Measurements from ENCODE around the gene GRIA2.

GRCh38 chr4:157222771-157223160, 2.2 kb downstream of the GRIA2 start:
- TF ChIP-seq CTCF (IDR thresholded peaks at IDR 0.05; ENCODE audit: borderline replicate concordance, extremely low read depth, low read length, poor library complexity, severe bottlenecking) (no peak), EZH2 (IDR thresholded peaks at IDR 0.05; ENCODE audit: borderline replicate concordance, low read depth, low read length, severe bottlenecking) (no peak)

Data from DND-41 (cell line).